Non-pigmented ciliary epithelial cell (primary cell): Measurements from ENCODE around the gene CTRB1.
A peak's percentile ranks its signal among the peaks of the same experiment; 100 is the strongest.
"Not testable (repeated sequence)": the region's sequence is repeated elsewhere in the genome, so short reads cannot be mapped to it uniquely, and the experiment has no call there.

Source experiments
- DNase-seq: peaks from one replicate; pipeline ENCODE4 v3.0.0-alpha.2; 2010; ENCODE audit warnings: low read depth

Gene CTRB1

GRCh38 chr16:75240633-75241032 is 21.8 kb downstream of the CTRB1 start:
- not testable (repeated sequence) for DNase-seq

- DNase-seq: no peak
These were observed 22.6 kb downstream of the CTRB1 start for GRCh38 chr16:75241412-75241811.

- DNase-seq: no peak
These were observed 23.2 kb downstream of the CTRB1 start for GRCh38 chr16:75241955-75242354.

- DNase-seq: not testable (repeated sequence)
These were observed 23.8 kb downstream of the CTRB1 start for GRCh38 chr16:75242436-75243078.

GRCh38 chr16:75243667-75244224 is 25.0 kb downstream of the CTRB1 start:
- no peak for DNase-seq

- DNase-seq: no peak
These were observed 25.5 kb downstream of the CTRB1 start for GRCh38 chr16:75244225-75244809.

- peak; percentile 85 for DNase-seq
These were observed 26.3 kb downstream of the CTRB1 start for GRCh38 chr16:75244844-75245758.

- DNase-seq: peak; percentile 55
These were observed 27.9 kb downstream of the CTRB1 start for GRCh38 chr16:75246504-75247205.

GRCh38 chr16:75247249-75247648 is 28.5 kb downstream of the CTRB1 start:
- no peak for DNase-seq

- DNase-seq: no peak
These were observed 29.4 kb downstream of the CTRB1 start for GRCh38 chr16:75248142-75248535.

- no peak for DNase-seq
These were observed 30.0 kb downstream of the CTRB1 start for GRCh38 chr16:75248536-75249380.

- no peak for DNase-seq
These were observed 30.7 kb downstream of the CTRB1 start for GRCh38 chr16:75249441-75249840.

GRCh38 chr16:75250089-75250808 is 31.5 kb downstream of the CTRB1 start:
- no peak for DNase-seq

GRCh38 chr16:75250809-75251279 is 32.1 kb downstream of the CTRB1 start:
- DNase-seq: no peak

GRCh38 chr16:75251280-75252048 is 32.7 kb downstream of the CTRB1 start, which contains the start of gene BCAR1:
TSS of gene BCAR1 (minus strand) at chr16:75251624. CDS start at chr16:75251482, 142 bp downstream.
- peak; percentile 62 for DNase-seq

GRCh38 chr16:75252049-75252864 is 33.5 kb downstream of the CTRB1 start:
- DNase-seq: no peak

GRCh38 chr16:75252946-75253911 is 34.4 kb downstream of the CTRB1 start:
- no peak for DNase-seq
